Measurements from ENCODE around the gene ROBO2. TPM values are rescaled to one million over a fixed set of nuclear protein-coding genes. Genes with fewer than 3 reads are reported as not detected.

The ROBO2 gene
- total RNA-seq, 4 donors from 2014 or later: under 0.01 to 2.9 (median 1.0) TPM

GRCh38 chr3:77329116-77329515 is 289.2 kb downstream of the ROBO2 start:
- H3K27me3 ChIP-seq: no peaks in the 10 kb centered on the region
- no peak for ATAC-seq
- H3K27ac ChIP-seq: peak overlapping the region in 1 of 4 donors; percentile 2
- no peaks in the 10 kb centered on the region for H3K36me3 ChIP-seq
- H3K9me3 ChIP-seq: no peaks in the 10 kb centered on the region
- peaks cover 0 to 7% (median 0%) of the 10 kb centered on the region in 3 donors for H3K4me1 ChIP-seq
- WGBS, 2 donors (ENCODE audit: low coverage in 1 of 2): 17 to 27% methylated on average over 4 of the region's 4 CpGs
- no peak for TF ChIP-seq CTCF (IDR thresholded peaks at IDR 0.05)
- TF ChIP-seq EP300 (IDR thresholded peaks at IDR 0.05): no peak
- TF ChIP-seq POLR2A (IDR thresholded peaks at IDR 0.05): no peak
- TF ChIP-seq POLR2AphosphoS5 (IDR thresholded peaks at IDR 0.05): no peak
- H3K4me3 ChIP-seq: no peak overlapping the region

GRCh38 chr3:77338195-77338594 is 298.3 kb downstream of the ROBO2 start:
- Histone ChIP-seq H3K36me3 (no peaks in the 10 kb centered on the region), H3K27me3 (no peaks in the 10 kb centered on the region), H3K27ac (no peak overlapping the region), H3K4me3 (no peak overlapping the region), H3K4me1 (no peaks in the 10 kb centered on the region), H3K9me3 (no peaks in the 10 kb centered on the region)
- ATAC-seq: no peak
- WGBS, 2 donors (ENCODE audit: low coverage in 1 of 2): 56 to 61% methylated on average over 5 of the region's 5 CpGs
- no peak for TF ChIP-seq POLR2AphosphoS5 (IDR thresholded peaks at IDR 0.05)
- TF ChIP-seq EP300 (IDR thresholded peaks at IDR 0.05): no peak
- no peak for TF ChIP-seq POLR2A (IDR thresholded peaks at IDR 0.05)
- TF ChIP-seq CTCF (IDR thresholded peaks at IDR 0.05): no peak

- Histone ChIP-seq H3K4me3 (no peak overlapping the region), H3K36me3 (no peaks in the 10 kb centered on the region), H3K9me3 (no peaks in the 10 kb centered on the region), H3K4me1 (no peaks in the 10 kb centered on the region), H3K27ac (no peak overlapping the region), H3K27me3 (no peaks in the 10 kb centered on the region)
- 84 to 85% methylated on average over 6 of the region's 6 CpGs for WGBS, 2 donors (ENCODE audit: low coverage in 1 of 2)
- ATAC-seq: no peak
- TF ChIP-seq POLR2A (IDR thresholded peaks at IDR 0.05) (no peak), EP300 (IDR thresholded peaks at IDR 0.05) (no peak), POLR2AphosphoS5 (IDR thresholded peaks at IDR 0.05) (no peak), CTCF (IDR thresholded peaks at IDR 0.05) (no peak)
Observed at GRCh38 chr3:77342027-77342426, 302.1 kb downstream of the ROBO2 start.

- no peak for TF ChIP-seq CTCF (IDR thresholded peaks at IDR 0.05)
- TF ChIP-seq POLR2AphosphoS5 (IDR thresholded peaks at IDR 0.05): no peak
- TF ChIP-seq POLR2A (IDR thresholded peaks at IDR 0.05): no peak
- TF ChIP-seq EP300 (IDR thresholded peaks at IDR 0.05): no peak
- no peaks in the 10 kb centered on the region for H3K36me3 ChIP-seq
- ATAC-seq: no peak
- no peaks in the 10 kb centered on the region for H3K9me3 ChIP-seq
- 81 to 89% methylated on average over 4 to 5 of the region's 5 CpGs for WGBS, 2 donors (ENCODE audit: low coverage in 1 of 2)
- H3K27me3 ChIP-seq: no peaks in the 10 kb centered on the region
- H3K27ac ChIP-seq: no peak overlapping the region
- no peak overlapping the region for H3K4me3 ChIP-seq
- no peaks in the 10 kb centered on the region for H3K4me1 ChIP-seq
Observed at GRCh38 chr3:77342688-77343087, 302.8 kb downstream of the ROBO2 start.

- ATAC-seq: no peak
- 92 to 93% methylated on average over 2 of the region's 2 CpGs for WGBS, 2 donors (ENCODE audit: low coverage in 1 of 2)
- no peak for TF ChIP-seq POLR2AphosphoS5 (IDR thresholded peaks at IDR 0.05)
- TF ChIP-seq EP300 (IDR thresholded peaks at IDR 0.05): no peak
- TF ChIP-seq CTCF (IDR thresholded peaks at IDR 0.05): no peak
- TF ChIP-seq POLR2A (IDR thresholded peaks at IDR 0.05): no peak
- Histone ChIP-seq H3K9me3 (no peaks in the 10 kb centered on the region), H3K27me3 (no peaks in the 10 kb centered on the region), H3K4me1 (no peaks in the 10 kb centered on the region), H3K36me3 (no peaks in the 10 kb centered on the region), H3K4me3 (no peak overlapping the region), H3K27ac (no peak overlapping the region)
Observed at GRCh38 chr3:77345009-77345408, 305.1 kb downstream of the ROBO2 start.
